ENCODE results near the gene ARHGEF6.

GRCh38 chrX:136778916-136779315, 1.8 kb downstream of the ARHGEF6 start:
- TF ChIP-seq, protein P1, sequence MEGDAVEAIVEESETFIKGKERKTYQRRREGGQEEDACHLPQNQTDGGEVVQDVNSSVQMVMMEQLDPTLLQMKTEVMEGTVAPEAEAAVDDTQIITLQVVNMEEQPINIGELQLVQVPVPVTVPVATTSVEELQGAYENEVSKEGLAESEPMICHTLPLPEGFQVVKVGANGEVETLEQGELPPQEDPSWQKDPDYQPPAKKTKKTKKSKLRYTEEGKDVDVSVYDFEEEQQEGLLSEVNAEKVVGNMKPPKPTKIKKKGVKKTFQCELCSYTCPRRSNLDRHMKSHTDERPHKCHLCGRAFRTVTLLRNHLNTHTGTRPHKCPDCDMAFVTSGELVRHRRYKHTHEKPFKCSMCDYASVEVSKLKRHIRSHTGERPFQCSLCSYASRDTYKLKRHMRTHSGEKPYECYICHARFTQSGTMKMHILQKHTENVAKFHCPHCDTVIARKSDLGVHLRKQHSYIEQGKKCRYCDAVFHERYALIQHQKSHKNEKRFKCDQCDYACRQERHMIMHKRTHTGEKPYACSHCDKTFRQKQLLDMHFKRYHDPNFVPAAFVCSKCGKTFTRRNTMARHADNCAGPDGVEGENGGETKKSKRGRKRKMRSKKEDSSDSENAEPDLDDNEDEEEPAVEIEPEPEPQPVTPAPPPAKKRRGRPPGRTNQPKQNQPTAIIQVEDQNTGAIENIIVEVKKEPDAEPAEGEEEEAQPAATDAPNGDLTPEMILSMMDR (IDR thresholded peaks at IDR 0.05): no peak
- no peak for TF ChIP-seq POLR2A (IDR thresholded peaks at IDR 0.05)

Measured in prostate gland (tissue), 2 donors.